ENCODE results near the gene LAPTM5.
A peak's percentile ranks its signal among the peaks of the same experiment; 100 is the strongest.

Gene LAPTM5

DNA sequence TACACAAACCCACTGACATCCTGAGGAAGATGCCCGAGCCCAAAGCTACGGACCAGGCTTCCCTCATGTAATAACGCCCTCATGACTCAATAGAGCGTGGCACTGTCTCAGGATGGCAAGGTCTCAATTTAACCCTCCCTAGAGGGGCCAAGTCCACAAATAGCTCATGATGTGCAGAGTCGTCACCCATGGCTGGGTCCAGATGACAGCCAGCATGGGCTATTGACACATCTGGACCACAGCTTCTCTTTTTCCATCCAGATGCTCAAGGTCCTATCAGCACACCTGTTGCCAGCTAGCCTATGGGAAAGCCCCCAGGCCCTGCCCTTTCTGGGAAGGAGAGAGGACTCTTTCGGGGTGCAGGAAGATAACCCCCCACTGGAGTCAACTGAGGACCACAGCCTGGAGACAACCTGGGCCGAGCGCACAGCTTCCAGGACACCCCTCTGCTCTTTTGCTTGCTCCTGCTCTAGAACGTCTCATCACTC, 2.8 kb downstream of the LAPTM5 start:
- no peak for DNase-seq

DNA sequence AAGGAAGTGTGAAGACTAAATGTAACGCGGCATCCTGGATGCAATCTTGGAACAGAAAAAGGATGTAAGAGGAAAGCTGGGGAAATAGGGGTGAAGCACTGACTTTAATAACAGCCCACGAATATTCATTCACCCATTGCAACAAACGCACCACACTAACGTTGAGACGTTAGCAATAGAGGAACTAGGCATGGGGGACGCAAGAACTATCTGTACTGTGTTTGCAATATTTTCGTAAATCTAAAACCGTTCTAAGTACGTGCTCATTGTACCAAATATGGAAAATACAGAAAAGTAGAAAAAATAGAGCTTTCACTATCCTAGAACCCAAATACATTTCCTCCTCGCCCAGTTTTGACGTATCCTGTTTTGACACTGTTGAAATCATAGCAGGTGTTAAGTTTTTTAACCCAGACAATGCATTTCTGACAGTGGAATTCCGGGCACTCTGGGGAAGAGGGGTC, 3.9 kb downstream of the LAPTM5 start:
- DNase-seq: no peak

DNA sequence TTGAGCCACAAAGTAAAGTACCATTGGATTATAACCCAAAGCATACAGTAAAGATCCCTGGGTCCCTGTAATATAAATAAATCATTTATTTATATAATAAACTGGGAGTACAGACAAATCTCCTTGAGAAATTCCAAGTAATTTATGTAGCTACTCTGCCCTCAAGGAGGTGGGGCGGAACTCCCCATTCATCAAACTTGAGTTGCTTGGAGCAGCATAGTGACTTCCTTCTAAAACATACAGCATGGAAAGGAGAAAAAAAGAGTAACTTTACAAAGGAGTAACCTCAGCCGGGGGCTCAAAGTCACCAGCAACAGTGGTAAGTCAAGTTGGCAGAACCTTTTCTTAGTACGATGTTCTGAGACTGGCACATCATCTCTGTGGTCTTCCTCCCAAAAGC, 4.5 kb downstream of the LAPTM5 start:
- no peak for DNase-seq

DNA sequence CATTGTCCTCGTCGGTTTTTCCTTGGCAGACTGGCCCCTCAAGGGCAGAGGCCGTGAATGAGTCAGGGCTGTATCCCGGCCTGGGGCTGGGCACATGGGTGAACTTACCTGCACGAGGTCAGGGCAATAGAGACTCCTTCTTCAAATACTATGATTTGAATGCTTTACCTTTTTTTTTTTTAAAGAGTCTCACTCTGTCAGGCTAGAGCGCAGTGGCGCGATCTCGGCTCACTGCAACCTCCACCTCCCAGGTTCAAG, 5.0 kb downstream of the LAPTM5 start:
- no peak for DNase-seq

GRCh38 chr1:30751830-30752650, 5.5 kb downstream of the LAPTM5 start:
- no peak for DNase-seq

GRCh38 chr1:30750731-30751291, 6.8 kb downstream of the LAPTM5 start:
- no peak for DNase-seq

GRCh38 chr1:30749691-30750583, 7.6 kb downstream of the LAPTM5 start:
- no peak for DNase-seq

DNA sequence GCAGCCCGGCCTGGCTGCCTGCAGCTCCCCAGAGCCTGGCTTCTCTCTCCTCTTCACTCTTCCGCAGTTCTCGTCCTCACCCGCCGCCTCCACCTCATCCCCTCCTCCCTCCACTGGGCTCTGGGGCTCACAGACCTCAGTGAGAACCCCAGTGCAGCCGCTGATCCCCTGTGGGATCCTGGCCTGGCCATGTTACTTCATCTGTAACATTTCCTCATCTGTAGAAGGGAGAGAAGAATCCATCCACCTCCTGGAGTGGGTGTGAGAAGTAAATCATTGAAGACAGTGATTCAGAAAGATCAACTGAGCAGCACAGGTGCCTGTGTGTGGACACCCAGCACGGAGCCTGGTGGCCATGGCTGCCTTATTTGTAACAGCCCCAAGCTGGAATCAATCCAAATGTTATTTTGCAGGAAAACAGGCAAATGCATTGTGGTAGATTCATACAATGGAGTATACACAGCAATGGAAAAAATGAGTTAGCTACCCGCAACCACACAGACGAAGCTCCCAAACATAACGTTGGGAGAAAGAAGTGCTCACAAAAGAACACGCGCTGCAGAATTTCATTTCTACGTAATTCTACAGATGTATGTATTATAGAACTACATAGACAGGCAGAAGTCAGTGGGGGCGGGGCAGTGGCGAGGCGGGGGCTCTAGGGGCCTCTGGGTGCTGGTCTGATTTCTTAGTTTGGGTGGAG, 8.7 kb downstream of the LAPTM5 start:
- DNase-seq: no peak

- DNase-seq: no peak
Observed at GRCh38 chr1:30748098-30748698, 9.4 kb downstream of the LAPTM5 start.

DNA sequence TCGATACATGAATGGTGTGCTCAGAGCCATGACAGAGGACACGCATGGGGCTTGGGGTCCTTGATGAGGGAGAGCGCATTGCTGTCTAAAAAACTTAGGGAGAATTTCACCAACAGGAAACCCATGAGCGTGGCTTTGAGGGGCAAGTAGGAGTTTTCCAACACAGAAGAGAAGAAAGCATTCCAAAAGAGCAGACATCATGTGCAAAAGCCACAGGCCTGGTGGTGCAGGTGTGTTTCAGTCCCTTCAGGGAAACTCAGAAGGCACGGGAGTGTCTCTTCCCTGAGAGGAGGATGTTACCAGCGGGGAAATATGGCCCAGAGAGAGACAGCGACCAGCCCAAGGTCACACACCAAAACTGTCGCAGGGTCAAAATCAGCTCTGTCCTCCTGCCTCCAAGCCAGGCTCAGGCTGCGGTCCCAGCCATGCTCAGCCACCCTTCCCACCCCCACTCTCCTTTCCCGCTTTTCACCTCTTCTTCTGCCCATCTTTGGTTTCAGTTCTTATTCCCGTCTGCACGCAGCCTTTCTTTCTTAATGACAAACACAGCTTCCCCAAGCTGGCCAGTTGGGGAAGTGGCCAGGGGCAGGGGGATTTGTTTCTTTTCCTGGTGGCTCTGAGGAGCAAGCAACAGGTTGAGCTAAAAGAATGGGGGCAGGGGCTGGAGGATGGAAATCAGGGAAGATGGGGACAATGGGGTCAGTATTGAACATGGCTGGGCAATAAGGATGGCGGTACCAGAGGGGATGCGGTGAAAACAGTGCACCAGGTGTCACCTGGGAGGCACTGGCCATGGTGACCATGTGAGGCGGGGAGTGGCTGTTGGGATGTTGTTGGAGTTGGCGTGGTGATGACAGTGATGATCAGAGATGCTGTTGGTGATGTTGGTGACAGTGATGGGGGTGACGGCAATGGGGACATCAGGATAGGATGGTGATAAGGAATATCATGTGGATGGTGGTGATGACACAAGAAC, 10.3 kb downstream of the LAPTM5 start:
- DNase-seq: no peak

DNA sequence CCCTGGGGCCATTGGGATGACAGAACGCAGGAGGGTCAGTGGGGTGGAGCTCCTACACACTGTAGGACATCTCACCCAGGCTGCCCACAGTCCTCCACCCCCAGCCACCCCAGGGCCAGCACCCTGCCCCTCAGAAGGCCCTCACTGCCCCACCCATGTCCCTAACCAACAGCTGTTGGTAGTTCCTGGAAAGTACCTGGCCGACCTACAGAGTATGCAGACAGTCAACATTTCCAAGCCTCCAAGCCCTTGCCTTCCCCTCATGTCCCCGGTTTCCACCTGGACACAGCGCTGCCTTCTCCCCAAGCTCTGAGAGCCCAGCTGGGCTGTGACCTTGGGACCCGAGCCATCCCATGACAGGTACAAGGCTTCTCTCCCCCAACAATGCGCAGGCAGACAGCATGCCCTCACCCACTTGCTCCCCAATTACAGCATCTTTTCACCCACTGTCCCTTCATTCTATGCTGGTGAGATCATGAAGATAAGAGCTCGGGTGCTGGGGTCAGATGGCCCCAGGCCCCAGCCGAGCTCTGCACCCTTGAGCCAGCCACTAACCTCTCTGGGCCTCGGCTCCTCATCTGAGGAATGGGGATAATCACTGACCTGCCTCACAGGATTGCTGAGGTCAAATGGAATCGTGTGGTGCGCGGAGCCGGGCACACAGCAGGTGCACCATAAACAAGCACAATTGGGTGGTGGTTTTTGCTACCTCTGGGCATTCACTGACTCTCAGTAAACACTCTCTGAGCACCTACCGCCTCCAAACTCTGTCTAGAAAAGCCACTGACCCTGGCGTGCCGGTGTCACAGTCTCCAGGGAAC, 11.2 kb downstream of the LAPTM5 start:
- no peak for DNase-seq

DNA sequence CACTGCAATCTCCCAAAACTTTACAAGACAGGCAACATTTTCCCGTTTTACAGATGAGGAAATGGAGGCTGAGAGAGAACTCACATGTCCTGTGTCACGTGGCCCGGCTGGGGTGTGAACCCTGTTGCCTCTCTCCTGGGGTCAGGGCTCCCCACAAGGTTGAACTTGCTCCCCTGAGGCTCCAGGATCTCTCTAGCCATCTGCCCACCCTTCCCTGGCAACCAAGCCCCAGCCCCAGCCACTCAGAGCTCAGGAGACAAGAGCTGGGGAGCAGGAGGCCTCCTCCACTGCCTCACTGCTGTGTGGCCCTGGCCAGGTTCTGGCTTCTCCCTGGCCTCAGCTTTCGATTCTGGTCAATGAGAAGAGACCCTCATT, 11.8 kb downstream of the LAPTM5 start:
- no peak for DNase-seq

DNA sequence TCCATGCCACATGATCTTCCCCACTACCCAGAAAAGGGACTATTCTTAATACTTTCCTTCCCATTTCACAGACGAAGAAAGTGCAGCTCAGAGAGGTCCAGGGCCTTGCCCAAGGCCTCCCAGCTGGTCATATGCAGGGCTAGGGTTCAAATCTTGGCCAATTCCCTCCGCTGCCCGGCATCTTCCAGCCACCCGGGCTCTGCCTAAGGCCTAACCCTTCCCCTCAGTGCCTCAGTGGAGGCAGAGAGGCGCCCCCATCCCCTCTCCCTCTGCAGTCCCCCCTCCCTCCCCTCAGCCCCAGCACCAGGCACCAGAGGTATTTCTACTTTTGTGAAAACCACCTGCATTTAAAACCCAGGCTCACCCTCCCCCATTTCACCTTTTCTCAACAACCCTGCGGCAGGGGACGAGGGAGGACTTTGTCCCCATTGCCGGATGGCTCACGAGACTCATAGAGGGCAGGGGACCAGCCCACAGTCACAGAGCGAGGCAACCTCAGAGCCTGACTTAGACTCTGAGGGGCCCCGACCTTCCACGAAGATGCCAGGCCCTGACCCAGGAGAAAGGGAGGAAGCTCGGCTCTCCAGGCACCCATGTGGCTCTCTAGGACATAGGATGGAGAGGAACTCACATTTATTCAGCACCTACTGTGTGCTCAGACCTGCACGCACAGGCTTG, 12.3 kb downstream of the LAPTM5 start:
- no peak for DNase-seq

GRCh38 chr1:30744060-30744756, 13.4 kb downstream of the LAPTM5 start:
- peak; percentile 24 for DNase-seq

DNA sequence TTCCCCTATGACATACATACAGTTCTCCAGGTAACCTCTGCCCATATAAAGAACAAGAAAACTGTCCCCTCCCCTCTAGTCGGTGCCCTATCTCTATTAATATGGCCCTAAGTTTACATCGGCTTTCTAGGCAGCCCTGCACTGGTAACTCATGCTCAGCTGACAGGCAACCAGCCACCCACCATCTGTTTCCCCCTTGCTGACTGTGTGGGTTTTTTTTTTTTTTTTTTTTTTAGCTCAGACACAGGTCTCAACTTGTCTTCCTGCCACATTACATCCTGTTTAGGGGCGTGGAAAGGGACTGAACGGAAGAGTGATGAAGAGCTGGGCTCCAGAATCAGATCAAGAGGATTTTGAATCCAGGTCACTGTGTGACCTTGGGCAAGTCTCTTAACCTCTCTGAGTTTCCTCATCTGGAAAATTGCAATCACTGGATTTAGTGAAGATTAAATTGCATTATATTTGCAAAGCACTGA, 14.0 kb downstream of the LAPTM5 start:
- no peak for DNase-seq

DNA sequence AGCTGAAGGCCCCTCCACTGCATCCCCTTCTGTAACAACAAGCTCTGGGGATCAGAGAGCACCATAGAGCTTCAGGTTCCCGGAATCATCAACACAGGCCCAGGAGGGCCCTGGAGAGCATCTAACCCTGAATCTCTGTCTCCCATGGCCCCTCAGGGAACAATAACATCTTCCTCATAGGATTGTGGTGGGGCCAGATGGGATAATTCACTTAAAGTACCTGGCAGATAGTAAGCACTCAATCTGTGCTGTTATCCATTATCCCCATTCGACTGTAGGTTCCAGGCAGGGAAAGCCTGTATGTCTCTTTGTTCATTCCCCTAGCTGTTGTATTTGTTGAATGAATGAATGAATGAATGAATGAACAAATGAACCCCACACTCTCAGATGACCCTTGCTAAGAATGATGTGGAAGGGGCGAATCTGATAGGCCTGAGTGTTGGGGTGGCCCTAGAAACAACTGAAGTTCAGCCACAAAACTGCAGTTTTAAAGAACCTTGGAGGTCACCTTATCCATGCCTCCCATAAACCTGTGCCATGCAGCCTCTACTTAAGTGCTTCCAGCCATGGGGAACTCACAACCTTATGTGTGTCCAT, 14.5 kb downstream of the LAPTM5 start:
- no peak for DNase-seq

DNA sequence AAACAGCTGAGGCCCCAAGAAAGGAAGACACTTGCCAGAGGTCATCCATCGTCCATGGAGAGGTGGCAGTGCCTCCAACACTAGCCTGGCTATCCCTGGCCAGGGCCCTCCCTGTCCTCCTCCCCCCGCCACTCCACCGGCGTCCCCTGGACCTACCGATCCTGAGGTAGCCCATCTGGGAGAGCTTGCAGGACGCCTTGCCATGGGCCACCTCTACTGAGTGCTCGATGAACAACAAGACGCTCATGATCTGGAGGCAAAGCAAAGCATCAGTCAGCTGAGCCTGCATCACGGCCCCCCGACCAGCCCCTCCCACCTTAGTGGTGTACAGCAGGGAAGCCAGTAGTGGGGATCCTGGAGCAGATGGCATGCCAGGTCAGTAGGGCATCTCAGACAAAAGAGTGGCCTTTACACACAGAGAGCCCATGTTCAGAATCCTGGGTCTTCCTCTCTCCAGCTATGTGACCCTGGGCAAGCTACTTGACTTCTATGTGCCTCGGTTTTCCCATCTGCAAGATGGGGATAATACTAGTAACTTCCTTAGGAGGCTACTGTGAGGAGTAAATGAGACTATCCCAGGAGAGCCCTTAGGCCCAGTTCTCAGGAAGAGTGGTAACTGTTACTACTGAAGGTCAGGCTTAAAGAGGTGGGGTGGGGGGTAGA, 15.1 kb downstream of the LAPTM5 start:
- DNase-seq: no peak

DNA sequence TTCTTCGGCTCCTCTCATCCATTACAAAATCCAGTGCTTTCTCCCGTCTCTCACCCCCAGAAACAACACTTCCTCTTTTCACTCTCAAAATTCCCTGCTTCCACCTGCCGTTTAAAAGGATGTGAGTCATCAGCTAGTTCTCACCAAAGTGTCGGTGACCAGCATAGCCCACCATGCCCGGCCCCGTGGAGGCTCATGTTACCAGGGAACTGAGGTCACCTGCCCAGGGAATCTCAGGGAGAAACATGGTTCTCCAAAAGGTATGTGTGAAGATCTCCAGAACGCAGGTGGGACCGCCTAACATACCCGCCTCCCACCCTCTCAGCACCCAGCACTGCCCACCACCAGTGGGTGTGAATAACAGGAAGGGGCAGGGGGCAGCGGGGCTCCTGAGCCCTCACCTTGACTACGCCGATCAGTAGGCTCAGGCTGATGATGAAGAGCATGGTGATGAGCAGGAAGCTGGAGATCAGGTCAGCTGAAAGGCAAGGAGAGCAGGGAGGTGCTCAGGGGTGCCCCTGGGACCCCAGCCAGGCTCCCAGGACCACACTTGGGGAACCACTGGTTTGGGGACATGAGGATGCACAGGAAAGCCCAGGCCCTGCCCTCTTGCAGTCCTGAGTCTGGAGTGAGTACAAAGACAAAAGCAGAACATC, 16.2 kb downstream of the LAPTM5 start:
- DNase-seq: no peak
